Activated naive CD8-positive, alpha-beta T cell treated with anti-CD3 and anti-CD28 coated beads, Interleukin-2, amount 10 ng/mL, durations not matched to agents 7 days and 5 days (primary cell): ENCODE results near the gene ABCF3. TPM values are rescaled to one million over a fixed set of nuclear protein-coding genes. Genes with fewer than 3 reads are reported as not detected.
A peak's percentile ranks its signal among the peaks of the same experiment; 100 is the strongest.

Experiments used
- ATAC-seq: fragments of 150-1000 bp; cut with Tn5 transposase; one replicate; pipeline ENCODE4 v1.10.0; 2021; ENCODE audit warnings: low read depth, moderate library complexity
- POLR2A ChIA-PET: fragments of 350-600 bp; sonication (Branson Sonifier 250); formaldehyde crosslinking; loops from one replicate; lab custom pipeline; 2021; ENCODE audit warnings: antibody characterized with exemption; lab: Charles Lee
- DNase-seq: peaks from one replicate; pipeline ENCODE4 v3.0.0; 2021
- H3K27ac Mint-ChIP-seq: one replicate; pipeline ENCODE4 v1.8.0; 2022; ENCODE audit warnings: mild to moderate bottlenecking, mixed read lengths
- H3K27me3 Mint-ChIP-seq: one replicate; pipeline ENCODE4 v1.8.0; 2022; ENCODE audit warnings: mild to moderate bottlenecking, moderate library complexity, mixed read lengths
- H3K36me3 Mint-ChIP-seq: one replicate; pipeline ENCODE4 v1.8.0; 2021; ENCODE audit warnings: mild to moderate bottlenecking, mixed read lengths
- H3K4me1 Mint-ChIP-seq: one replicate; pipeline ENCODE4 v1.8.0; 2021; ENCODE audit warnings: mixed read lengths
- H3K4me3 Mint-ChIP-seq: one replicate; pipeline ENCODE4 v1.8.0; 2022; ENCODE audit warnings: mild to moderate bottlenecking, moderate library complexity, mixed read lengths
- H3K9me3 Mint-ChIP-seq: one replicate; pipeline ENCODE4 v1.8.0; 2021; ENCODE audit warnings: mixed read lengths
- microRNA-seq: library from miRNA; unstranded; fragments of <30 nt; microRNA quantifications from one replicate; pipeline ENCODE4 v1.2.0, GENCODE V29; 2022
- total RNA-seq, 2 experiments: library from RNA; stranded (reverse); gene quantifications; one replicate each; pipeline ENCODE4 v1.2.3, GENCODE V29; 2021

ABCF3 gene
- total RNA-seq, 2 experiments from 2014 or later = 68.6 to 76.3 TPM

DNA sequence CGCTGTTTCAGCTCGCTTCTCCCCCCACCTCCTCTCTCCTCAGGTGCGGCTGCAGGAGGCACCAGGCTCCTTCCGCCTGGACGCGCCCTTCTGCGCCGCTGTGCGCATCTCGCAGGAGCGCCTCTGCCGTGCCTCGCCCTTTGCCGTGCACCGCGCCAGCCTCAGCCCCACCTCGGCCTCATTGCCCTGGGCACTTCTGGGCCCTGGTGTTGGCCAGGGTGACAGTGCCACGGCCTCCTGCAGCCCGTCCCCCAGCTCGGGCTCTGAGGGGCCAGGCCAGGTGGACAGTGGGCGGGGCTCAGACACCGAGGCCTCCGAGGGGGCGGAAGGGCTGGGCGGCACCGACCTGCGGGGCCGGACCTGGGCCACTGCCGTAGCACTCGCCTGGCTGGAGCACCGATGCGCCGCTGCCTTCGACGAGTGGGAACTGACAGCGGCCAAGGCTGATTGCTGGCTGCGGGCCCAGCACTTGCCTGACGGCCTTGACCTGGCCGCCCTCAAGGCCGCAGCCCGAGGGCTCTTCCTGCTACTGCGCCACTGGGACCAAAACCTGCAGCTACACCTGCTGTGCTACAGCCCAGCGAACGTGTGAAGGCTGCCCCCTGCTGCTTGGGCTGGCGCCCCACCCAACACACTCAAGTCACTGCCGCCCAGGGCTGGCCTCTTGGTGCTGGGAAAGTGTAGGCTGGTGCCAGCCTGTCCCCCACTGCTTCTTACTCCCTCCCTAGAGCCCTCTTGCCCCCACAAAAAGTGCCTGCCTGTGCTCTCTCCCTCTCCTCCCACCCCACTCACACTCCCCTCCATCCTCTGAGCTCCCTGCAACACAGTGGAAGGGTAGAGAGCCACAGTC is 55.7 kb downstream of the ABCF3 start:
- POLR2A ChIA-PET = no interaction called here
- Mint-ChIP-seq H3K4me3 (no peak overlapping the region), H3K9me3 (no peaks in the 10 kb centered on the region), H3K27ac (no peak overlapping the region), H3K27me3 (no peaks in the 10 kb centered on the region), H3K36me3 (peaks cover 14% of the 10 kb centered on the region), H3K4me1 (peaks cover 2% of the 10 kb centered on the region)
- ATAC-seq (peak; percentile 62), DNase-seq (no peak)

DNA sequence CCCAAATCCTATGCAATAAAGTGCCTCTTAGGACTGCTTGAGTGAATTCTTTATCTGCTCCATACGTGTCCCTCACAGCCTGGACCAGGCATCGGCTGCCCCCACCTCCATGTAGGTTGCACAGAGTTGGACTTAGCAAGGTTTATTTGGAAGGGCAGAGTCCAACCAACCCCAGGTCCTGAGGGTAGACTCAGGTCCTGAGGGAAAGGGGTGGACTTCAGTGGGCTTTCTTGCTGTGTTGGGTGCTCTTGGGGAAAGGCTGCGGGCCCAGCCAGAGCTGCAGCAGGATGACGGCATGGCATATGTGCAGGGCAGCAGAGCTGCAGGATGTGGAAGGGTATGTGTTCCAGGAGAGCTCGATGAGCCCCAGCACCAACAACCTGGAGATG is 56.3 kb downstream of the ABCF3 start:
- no peak for DNase-seq
- no peak overlapping the region for H3K4me3 Mint-ChIP-seq
- no peak overlapping the region for H3K27ac Mint-ChIP-seq
- H3K4me1 Mint-ChIP-seq = peaks cover 2% of the 10 kb centered on the region
- H3K9me3 Mint-ChIP-seq = no peaks in the 10 kb centered on the region
- POLR2A ChIA-PET = no interaction called here
- ATAC-seq = no peak
- H3K36me3 Mint-ChIP-seq = peaks cover 14% of the 10 kb centered on the region
- no peaks in the 10 kb centered on the region for H3K27me3 Mint-ChIP-seq

Small RNA genes lying within 50 kb of the gene (microRNA-seq; reads per million reads assigned to microRNA genes)
- not detected for gene MIR1224

Other genes starting within 250 kb of the ABCF3 start
- 10 to 100 TPM; 25.1 to 25.6 TPM for gene ABCC5, start 168.3 kb upstream of the ABCF3 start, total RNA-seq
- gene HTR3D, start 154.5 kb upstream of the ABCF3 start, total RNA-seq = not detected
- gene HTR3C, start 133.2 kb upstream of the ABCF3 start, total RNA-seq = not detected
- not detected for gene HTR3E, start 89.1 kb upstream of the ABCF3 start, total RNA-seq
- 10 to 100 TPM; 54.7 to 61.8 TPM for gene EIF2B5, start 50.8 kb upstream of the ABCF3 start, total RNA-seq
- 10 to 100 TPM; 39.9 to 41.0 TPM for gene DVL3, start 30.8 kb upstream of the ABCF3 start, total RNA-seq
- 100 to 1,000 TPM; 210 to 213 TPM for gene AP2M1, start 11.3 kb upstream of the ABCF3 start, total RNA-seq
- gene VWA5B2, start 43.4 kb downstream of the ABCF3 start, total RNA-seq = under 1 TPM in 1 of 2 experiments, not detected in 1; 0.25 TPM
- gene ALG3, start 62.8 kb downstream of the ABCF3 start, total RNA-seq = 10 to 100 TPM; 38.8 to 38.9 TPM
- 1 to 10 TPM; 2.5 to 3.3 TPM for gene EEF1AKMT4, start 63.5 kb downstream of the ABCF3 start, total RNA-seq
- not detected for gene CAMK2N2, start 75.4 kb downstream of the ABCF3 start, total RNA-seq
- gene ECE2, start 89.8 kb downstream of the ABCF3 start, total RNA-seq = not detected
- 100 to 1,000 TPM; 171 to 172 TPM for gene PSMD2, start 113.0 kb downstream of the ABCF3 start, total RNA-seq
- gene EIF4G1, start 128.4 kb downstream of the ABCF3 start, total RNA-seq = 100 to 1,000 TPM; 253 to 258 TPM
- gene FAM131A, start 151.4 kb downstream of the ABCF3 start, total RNA-seq = 1 to 10 TPM; 5.5 to 6.1 TPM
- gene CLCN2, start 175.4 kb downstream of the ABCF3 start, total RNA-seq = 1 to 10 TPM; 5.7 to 6.8 TPM
- 10 to 100 TPM; 86.5 to 88.2 TPM for gene POLR2H, start 175.5 kb downstream of the ABCF3 start, total RNA-seq
- gene THPO, start 192.0 kb downstream of the ABCF3 start, total RNA-seq = not detected
- gene CHRD, start 193.9 kb downstream of the ABCF3 start, total RNA-seq = not detected